ENCODE measurements around the gene DNAH8. TPM values are rescaled to one million over a fixed set of nuclear protein-coding genes. Genes with fewer than 3 reads are reported as not detected.
"Not testable (repeated sequence)": the region's sequence is repeated elsewhere in the genome, so short reads cannot be mapped to it uniquely, and the experiment has no call there.

The DNAH8 gene
- total RNA-seq, 4 donors from 2014 or later = under 0.01 TPM; not detected in 3

- no peak for DNase-seq (ENCODE audit: extremely low spot score)
- Histone ChIP-seq H3K27ac (replicated peaks in 1 of 4) (no peak overlapping the region), H3K27me3 (no peaks in the 10 kb centered on the region), H3K4me3 (no peak overlapping the region), H3K4me1 (no peaks in the 10 kb centered on the region), H3K36me3 (no peaks in the 10 kb centered on the region), H3K9me3 (no peaks in the 10 kb centered on the region)
- intact Hi-C loops (cut with DNase I) = no loop called here
- no peak for TF ChIP-seq POLR2AphosphoS5 (IDR thresholded peaks at IDR 0.05)
- TF ChIP-seq POLR2A (IDR thresholded peaks at IDR 0.05; ENCODE audit: low read depth) = no peak
- no peak for TF ChIP-seq CTCF (IDR thresholded peaks at IDR 0.05)
- TF ChIP-seq EP300 (IDR thresholded peaks at IDR 0.05) = no peak
- 50% methylated on average over 2 of the region's 2 CpGs for WGBS
These were observed 74.1 kb downstream of the DNAH8 start for GRCh38 chr6:38789256-38789655.

- intact Hi-C loops (cut with DNase I) = no loop called here
- no peak overlapping the region for H3K27ac ChIP-seq (replicated peaks in 1 of 4)
- TF ChIP-seq EP300 (IDR thresholded peaks at IDR 0.05) = no peak
- H3K4me3 ChIP-seq = no peak overlapping the region
- H3K4me1 ChIP-seq = no peaks in the 10 kb centered on the region
- no peaks in the 10 kb centered on the region for H3K36me3 ChIP-seq
- H3K9me3 ChIP-seq = no peaks in the 10 kb centered on the region
- no peak for DNase-seq (ENCODE audit: extremely low spot score)
- H3K27me3 ChIP-seq = peaks cover 0 to 7% (median 0%) of the 10 kb centered on the region in 4 donors
- 86% methylated on average over 2 of the region's 2 CpGs for WGBS
These were observed 77.2 kb downstream of the DNAH8 start for GRCh38 chr6:38792356-38792755.

GRCh38 chr6:38794682-38795081 lies 79.6 kb downstream of the DNAH8 start:
- peaks cover 0 to 8% (median 0%) of the 10 kb centered on the region in 4 donors for H3K27me3 ChIP-seq
- no peak for DNase-seq (ENCODE audit: extremely low spot score)
- no peak overlapping the region for H3K4me3 ChIP-seq
- intact Hi-C loops (cut with DNase I) = no loop called here
- H3K4me1 ChIP-seq = no peaks in the 10 kb centered on the region
- no peak overlapping the region for H3K27ac ChIP-seq (replicated peaks in 1 of 4)
- 62% methylated on average over 3 of the region's 3 CpGs for WGBS
- H3K9me3 ChIP-seq = no peaks in the 10 kb centered on the region
- TF ChIP-seq EP300 (IDR thresholded peaks at IDR 0.05) (no peak), CTCF (IDR thresholded peaks at IDR 0.05) (no peak), POLR2A (IDR thresholded peaks at IDR 0.05; ENCODE audit: low read depth) (no peak), POLR2AphosphoS5 (IDR thresholded peaks at IDR 0.05) (no peak)
- H3K36me3 ChIP-seq = no peaks in the 10 kb centered on the region

- Histone ChIP-seq H3K9me3 (no peaks in the 10 kb centered on the region), H3K27ac (replicated peaks in 1 of 4) (no peak overlapping the region), H3K36me3 (no peaks in the 10 kb centered on the region), H3K4me1 (no peaks in the 10 kb centered on the region), H3K4me3 (no peak overlapping the region), H3K27me3 (peaks cover 0 to 13% (median 0%) of the 10 kb centered on the region in 4 donors)
- intact Hi-C loops (cut with DNase I) = no loop called here
- WGBS = 86% methylated on average over 3 of the region's 3 CpGs
- no peak for DNase-seq (ENCODE audit: extremely low spot score)
- no peak for TF ChIP-seq CTCF (IDR thresholded peaks at IDR 0.05)
- no peak for TF ChIP-seq POLR2AphosphoS5 (IDR thresholded peaks at IDR 0.05)
- TF ChIP-seq EP300 (IDR thresholded peaks at IDR 0.05) = no peak
- no peak for TF ChIP-seq POLR2A (IDR thresholded peaks at IDR 0.05; ENCODE audit: low read depth)
These were observed 80.9 kb downstream of the DNAH8 start for GRCh38 chr6:38796006-38796405.

- H3K36me3 ChIP-seq; H3K4me3 ChIP-seq; DNase-seq (ENCODE audit: extremely low spot score); H3K4me1 ChIP-seq; H3K9me3 ChIP-seq; H3K27ac ChIP-seq (replicated peaks in 1 of 4); intact Hi-C loops (cut with DNase I): not testable (repeated sequence)
- peaks cover 0 to 14% (median 0%) of the 10 kb centered on the region in 4 donors for H3K27me3 ChIP-seq
- 79% methylated on average over 9 of the region's 9 CpGs for WGBS
These were observed 81.3 kb downstream of the DNAH8 start for GRCh38 chr6:38796437-38796836.

- H3K4me3 ChIP-seq = no peak overlapping the region
- no peak for TF ChIP-seq EP300 (IDR thresholded peaks at IDR 0.05)
- no peak for TF ChIP-seq POLR2A (IDR thresholded peaks at IDR 0.05; ENCODE audit: low read depth)
- TF ChIP-seq CTCF (IDR thresholded peaks at IDR 0.05) = no peak
- TF ChIP-seq POLR2AphosphoS5 (IDR thresholded peaks at IDR 0.05) = no peak
- no peak for DNase-seq (ENCODE audit: extremely low spot score)
- no peaks in the 10 kb centered on the region for H3K4me1 ChIP-seq
- 91% methylated on average over 6 of the region's 6 CpGs for WGBS
- no peak overlapping the region for H3K27ac ChIP-seq (replicated peaks in 1 of 4)
- H3K27me3 ChIP-seq = peaks cover 0 to 18% (median 0%) of the 10 kb centered on the region in 4 donors
- no peaks in the 10 kb centered on the region for H3K9me3 ChIP-seq
- no peaks in the 10 kb centered on the region for H3K36me3 ChIP-seq
- intact Hi-C loops (cut with DNase I) = no loop called here
These were observed 81.7 kb downstream of the DNAH8 start for GRCh38 chr6:38796850-38797249.

Data from esophagus muscularis mucosa (tissue), 4 donors.